NT2/D1 (cell line): Measurements from ENCODE around the gene FOXL2.

Source experiments
- DNase-seq: peaks from one replicate; pipeline ENCODE4 v3.0.0-alpha.2; 2011; ENCODE audit warnings: low read depth, low spot score
- H3K27me3 ChIP-seq: 2 replicates; pipeline ENCODE4 v1.6.0; 2011; ENCODE audit warnings: mild to moderate bottlenecking; ENCODE audit not compliant: insufficient read length, insufficient read depth
- H3K36me3 ChIP-seq: 2 replicates; pipeline ENCODE4 v1.6.1; 2011; ENCODE audit warnings: mild to moderate bottlenecking, low read length, mixed read lengths; ENCODE audit not compliant: insufficient read depth, insufficient read length
- H3K4me1 ChIP-seq: 2 replicates; pipeline ENCODE4 v1.5.1; 2011; ENCODE audit not compliant: insufficient read depth, insufficient read length
- H3K4me3 ChIP-seq: 2 replicates; pipeline ENCODE4 v1.5.1; 2011; ENCODE audit warnings: low read depth; ENCODE audit not compliant: insufficient read length
- H3K9ac ChIP-seq: 2 replicates; pipeline ENCODE4 v1.6.0; 2011; ENCODE audit warnings: low read depth; ENCODE audit not compliant: insufficient read length
- H3K9me3 ChIP-seq: 2 replicates; pipeline ENCODE4 v1.5.1; 2011; ENCODE audit warnings: mild to moderate bottlenecking, low read length; ENCODE audit not compliant: insufficient read depth
- SUZ12 ChIP-seq: IDR thresholded peaks from 2 replicates; pipeline ENCODE4 v1.6.1; 2011; ENCODE audit not compliant: insufficient read length, insufficient read depth; ENCODE audit errors: extremely low read depth
- YY1 ChIP-seq: IDR thresholded peaks from 2 replicates; pipeline ENCODE4 v1.6.1; 2011; ENCODE audit not compliant: insufficient read length, insufficient read depth
- ZNF274 ChIP-seq: IDR thresholded peaks from 2 replicates; pipeline ENCODE4 v1.6.1; 2011; ENCODE audit warnings: mild to moderate bottlenecking, low read depth, low read length

Gene FOXL2

GRCh38 chr3:138901567-138901966 lies 45.4 kb downstream of the FOXL2 start:
- Histone ChIP-seq H3K9me3 (no peaks in the 10 kb centered on the region), H3K4me3 (no peak overlapping the region), H3K4me1 (no peaks in the 10 kb centered on the region), H3K36me3 (no peaks in the 10 kb centered on the region), H3K27me3 (no peaks in the 10 kb centered on the region), H3K9ac (no peak overlapping the region)
- no peak for DNase-seq
- TF ChIP-seq ZNF274: no peak
- TF ChIP-seq SUZ12: no peak
- no peak for TF ChIP-seq YY1

DNA sequence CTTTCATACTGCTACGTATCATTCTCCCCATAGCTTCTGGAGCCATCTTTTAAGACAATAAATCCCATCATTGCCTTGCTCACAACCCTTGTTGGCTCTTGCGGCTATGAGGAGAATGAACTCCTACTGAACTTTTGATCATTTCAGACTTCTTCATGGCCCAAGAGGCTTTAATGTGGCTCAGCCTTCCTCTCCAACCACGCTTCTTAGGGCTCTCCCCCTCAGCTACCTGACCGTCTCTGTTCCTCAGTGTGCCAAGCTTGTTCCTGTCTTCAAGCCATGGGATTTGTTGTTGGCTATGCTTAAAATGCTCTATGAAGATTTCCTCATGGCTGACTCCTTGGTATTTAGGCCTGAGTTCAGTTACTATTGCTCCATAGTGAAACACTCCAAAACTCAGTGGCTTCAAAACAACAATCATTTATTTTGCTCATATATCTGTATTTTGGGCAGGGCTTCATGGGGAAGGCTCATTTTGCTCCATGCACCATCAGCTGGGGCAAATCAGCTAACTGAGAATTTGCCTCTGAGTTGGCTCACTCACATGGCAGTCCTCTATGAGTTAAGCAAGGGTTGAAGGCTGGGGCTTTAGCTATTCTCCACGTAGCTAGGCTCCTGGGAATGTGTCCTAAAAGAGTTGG lies 47.5 kb downstream of the FOXL2 start:
- Histone ChIP-seq H3K4me3 (no peak overlapping the region), H3K4me1 (no peaks in the 10 kb centered on the region), H3K36me3 (no peaks in the 10 kb centered on the region), H3K9ac (no peak overlapping the region), H3K27me3 (no peaks in the 10 kb centered on the region), H3K9me3 (no peaks in the 10 kb centered on the region)
- TF ChIP-seq SUZ12 (no peak), YY1 (no peak), ZNF274 (no peak)
- no peak for DNase-seq

GRCh38 chr3:138898708-138899107 lies 48.2 kb downstream of the FOXL2 start:
- Histone ChIP-seq H3K27me3 (no peaks in the 10 kb centered on the region), H3K4me1 (no peaks in the 10 kb centered on the region), H3K9ac (no peak overlapping the region), H3K9me3 (no peaks in the 10 kb centered on the region), H3K36me3 (no peaks in the 10 kb centered on the region), H3K4me3 (no peak overlapping the region)
- no peak for DNase-seq
- no peak for TF ChIP-seq YY1
- no peak for TF ChIP-seq ZNF274
- no peak for TF ChIP-seq SUZ12

DNA sequence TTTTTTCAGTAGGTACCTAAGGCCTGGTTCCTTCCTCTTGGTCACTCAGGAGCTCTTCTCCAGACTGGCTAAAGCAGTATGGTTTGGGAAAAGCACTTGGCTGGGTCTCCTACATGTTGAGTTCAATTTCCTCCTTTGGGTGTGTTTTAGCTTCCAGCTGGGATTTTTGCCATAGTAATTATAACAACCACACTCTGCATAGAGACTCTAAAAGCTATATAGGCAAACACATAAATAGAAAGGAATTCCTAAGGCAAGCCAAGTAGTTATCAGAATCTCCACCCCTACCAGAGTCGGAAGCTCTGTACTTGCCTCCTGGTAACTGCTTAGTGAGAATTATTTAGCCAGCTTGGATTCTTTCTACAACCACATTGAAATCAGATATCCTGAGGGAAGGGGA lies 48.6 kb downstream of the FOXL2 start:
- no peak for DNase-seq
- H3K27me3 ChIP-seq: no peaks in the 10 kb centered on the region
- no peaks in the 10 kb centered on the region for H3K36me3 ChIP-seq
- TF ChIP-seq SUZ12 (no peak), ZNF274 (no peak), YY1 (no peak)
- no peaks in the 10 kb centered on the region for H3K9me3 ChIP-seq
- H3K4me3 ChIP-seq: no peak overlapping the region
- no peak overlapping the region for H3K9ac ChIP-seq
- H3K4me1 ChIP-seq: no peaks in the 10 kb centered on the region
